Neuronal stem cell (in vitro differentiated cells): ENCODE measurements around the gene GIMAP5.

ENCODE experiments used
- DNase-seq: peaks from one replicate; pipeline ENCODE4 v3.0.0-alpha.2; 2013; ENCODE audit warnings: low spot score
- H2AFZ ChIP-seq: one replicate; pipeline ENCODE4 v1.6.1; 2013; ENCODE audit warnings: mild to moderate bottlenecking, low read length, inconsistent platforms
- H2AK5ac ChIP-seq: 2 replicates; pipeline ENCODE4 v1.6.1; 2013; ENCODE audit warnings: low read depth, mild to moderate bottlenecking, inconsistent platforms, low read length, moderate library complexity, mixed read lengths
- H2BK120ac ChIP-seq: 2 replicates; pipeline ENCODE4 v1.6.1; 2013; ENCODE audit warnings: low read depth, mild to moderate bottlenecking, inconsistent platforms, low read length, moderate library complexity, mixed read lengths
- H2BK12ac ChIP-seq: one replicate; pipeline ENCODE4 v1.6.1; 2013; ENCODE audit warnings: low read length, inconsistent platforms
- H2BK15ac ChIP-seq: 2 replicates; pipeline ENCODE4 v1.6.1; 2013; ENCODE audit warnings: mild to moderate bottlenecking, low read length, inconsistent platforms, mixed read lengths
- H2BK5ac ChIP-seq: one replicate; pipeline ENCODE4 v1.6.1; 2013; ENCODE audit warnings: inconsistent platforms, mild to moderate bottlenecking, low read length, moderate library complexity
- H3K14ac ChIP-seq: one replicate; pipeline ENCODE4 v1.6.1; 2013; ENCODE audit warnings: low read length, inconsistent platforms
- H3K18ac ChIP-seq: 2 replicates; pipeline ENCODE4 v1.6.1; 2013; ENCODE audit warnings: low read length, inconsistent platforms
- H3K23ac ChIP-seq: 2 replicates; pipeline ENCODE4 v1.6.1; 2013; ENCODE audit warnings: low read depth, mild to moderate bottlenecking, mixed read lengths, low read length, inconsistent platforms; ENCODE audit not compliant: poor library complexity
- H3K27ac ChIP-seq: replicated peaks from 3 replicates; pipeline ENCODE4 v1.5.1; 2013; ENCODE audit warnings: low read length, inconsistent platforms
- H3K27me3 ChIP-seq, 3 experiments: 2 replicates each; pipeline ENCODE4 v1.6.1; 2013; ENCODE audit warnings: low read length in 3 of 3, mild to moderate bottlenecking in 2 of 3, inconsistent platforms in 1 of 3, low read depth in 1 of 3, mixed read lengths in 1 of 3, moderate library complexity in 1 of 3; ENCODE audit not compliant: control insufficient read depth in 3 of 3, insufficient read depth in 3 of 3
- H3K36me3 ChIP-seq, 2 donors: replicated peaks in 1 of 2; 2 replicates each; pipeline ENCODE4 v1.6.1; 2013; ENCODE audit warnings: low read length in 2 of 2; ENCODE audit not compliant: control insufficient read depth in 2 of 2, insufficient read depth in 2 of 2
- H3K4ac ChIP-seq: 2 replicates; pipeline ENCODE4 v1.6.1; 2013; ENCODE audit warnings: inconsistent platforms, mild to moderate bottlenecking, low read length, moderate library complexity
- H3K4me1 ChIP-seq, 2 donors: 1 replicate in 1 of 2; 2 replicates in 1 of 2; pipeline ENCODE4 v1.6.1; 2013; ENCODE audit warnings: low read length in 2 of 2, low read depth in 1 of 2; ENCODE audit not compliant: control insufficient read depth in 2 of 2, insufficient read depth in 1 of 2
- H3K4me2 ChIP-seq: one replicate; pipeline ENCODE4 v1.6.1; 2013; ENCODE audit warnings: mild to moderate bottlenecking, low read length, inconsistent platforms; ENCODE audit not compliant: insufficient read depth, poor library complexity, severe bottlenecking
- H3K4me3 ChIP-seq, 2 donors: 2 replicates each; pipeline ENCODE4 v1.5.1; 2013; ENCODE audit warnings: low read length in 2 of 2, mild to moderate bottlenecking in 2 of 2, inconsistent platforms in 1 of 2, moderate library complexity in 1 of 2
- H3K79me1 ChIP-seq: one replicate; pipeline ENCODE4 v1.6.1; 2013; ENCODE audit warnings: low read depth, mild to moderate bottlenecking, inconsistent platforms, low read length, moderate library complexity
- H3K9ac ChIP-seq: one replicate; pipeline ENCODE4 v1.6.1; 2013; ENCODE audit warnings: mild to moderate bottlenecking, low read depth, low read length, inconsistent platforms; ENCODE audit not compliant: poor library complexity
- H3K9me3 ChIP-seq, 2 donors: replicated peaks in 1 of 2; 2 replicates each; pipeline versions ENCODE3 to v1.6.1; 2013; ENCODE audit warnings: low read length in 2 of 2, mild to moderate bottlenecking in 2 of 2, inconsistent platforms in 1 of 2, low read depth in 1 of 2, mixed read lengths in 1 of 2, moderate library complexity in 1 of 2; ENCODE audit not compliant: control insufficient read depth in 2 of 2, insufficient read depth in 1 of 2
- H4K8ac ChIP-seq: one replicate; pipeline ENCODE4 v1.6.1; 2013; ENCODE audit warnings: low read depth, mild to moderate bottlenecking, inconsistent platforms, low read length, moderate library complexity
- H4K91ac ChIP-seq: one replicate; pipeline ENCODE4 v1.6.1; 2013; ENCODE audit warnings: low read length, low read depth, mild to moderate bottlenecking, inconsistent platforms; ENCODE audit not compliant: poor library complexity
- WGBS, 2 donors: extraction: QIAGEN DNeasy Blood & Tissue Kit; methylation state at CpG; one replicate each; pipeline ENCODE4 v1.1.7; 2013; ENCODE audit warnings: missing lambda C conversion rate in 2 of 2, mixed read lengths in 1 of 2; ENCODE audit not compliant: insufficient read length in 2 of 2, insufficient replicate concordance in 1 of 2; ENCODE audit errors: extremely low coverage in 2 of 2; 5-methylcytosine and 5-hydroxymethylcytosine counted together

GIMAP5 gene

GRCh38 chr7:150754951-150755350, 17.7 kb downstream of the GIMAP5 start:
- no peak overlapping the region for H3K18ac ChIP-seq
- no peaks in the 10 kb centered on the region for H3K79me1 ChIP-seq
- H3K4me2 ChIP-seq, result no peak overlapping the region
- no peak overlapping the region for H4K8ac ChIP-seq
- H3K23ac ChIP-seq, result no peak overlapping the region
- no peaks in the 10 kb centered on the region for H3K9me3 ChIP-seq
- H3K4me1 ChIP-seq, result no peaks in the 10 kb centered on the region
- no peak overlapping the region for H2BK120ac ChIP-seq
- H2BK5ac ChIP-seq, result no peak overlapping the region
- H2BK15ac ChIP-seq, result no peak overlapping the region
- no peaks in the 10 kb centered on the region for H3K27me3 ChIP-seq
- H3K36me3 ChIP-seq, result no peaks in the 10 kb centered on the region
- H2AFZ ChIP-seq, result no peak overlapping the region
- no peak overlapping the region for H3K4me3 ChIP-seq
- no peak overlapping the region for H2BK12ac ChIP-seq
- H3K9ac ChIP-seq, result no peak overlapping the region
- DNase-seq, result no peak
- H3K14ac ChIP-seq, result no peak overlapping the region
- no peak overlapping the region for H3K4ac ChIP-seq
- no peak overlapping the region for H3K27ac ChIP-seq
- no peak overlapping the region for H4K91ac ChIP-seq
- H2AK5ac ChIP-seq, result no peak overlapping the region

DNA sequence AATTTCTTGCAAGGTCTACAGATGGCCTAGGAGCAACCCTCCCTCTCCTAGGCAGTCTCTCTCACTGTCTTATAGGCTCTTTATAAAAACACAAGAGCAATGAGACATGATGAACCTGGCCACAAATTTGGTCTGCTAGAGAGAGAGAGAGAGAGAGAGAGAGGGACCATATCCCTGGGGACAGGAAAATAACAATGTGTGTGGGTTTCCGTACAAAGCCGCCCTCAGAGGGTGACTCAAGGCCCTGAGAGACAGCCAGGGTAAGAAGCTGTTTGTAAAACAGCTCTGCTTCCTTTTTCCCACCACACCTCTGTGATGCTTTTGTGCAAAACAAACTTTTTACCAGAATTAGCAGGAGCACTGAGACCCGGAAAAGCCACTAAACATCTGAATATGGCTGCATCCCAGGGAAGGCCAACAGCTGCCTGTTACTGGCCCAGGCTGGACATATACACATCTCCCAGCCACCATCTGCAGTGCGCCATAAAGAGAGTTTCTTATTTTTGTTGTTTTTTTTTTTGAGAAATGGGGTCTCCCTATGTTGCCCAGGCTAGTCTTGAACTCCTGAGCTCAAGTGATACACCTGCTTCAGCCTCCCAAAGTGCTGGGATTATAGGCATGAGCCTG, 18.4 kb downstream of the GIMAP5 start:
- no peak overlapping the region for H3K4me3 ChIP-seq
- no peak overlapping the region for H2AFZ ChIP-seq
- no peaks in the 10 kb centered on the region for H3K36me3 ChIP-seq
- no peak overlapping the region for H2AK5ac ChIP-seq
- H2BK15ac ChIP-seq, result no peak overlapping the region
- no peaks in the 10 kb centered on the region for H3K9me3 ChIP-seq
- H3K4ac ChIP-seq, result no peak overlapping the region
- no peaks in the 10 kb centered on the region for H3K27me3 ChIP-seq
- H2BK12ac ChIP-seq, result no peak overlapping the region
- no peak overlapping the region for H2BK5ac ChIP-seq
- H3K4me1 ChIP-seq, result no peaks in the 10 kb centered on the region
- no peak overlapping the region for H3K9ac ChIP-seq
- H4K91ac ChIP-seq, result no peak overlapping the region
- no CpG with 5 or more reads among the region's 4 CpGs for WGBS, 2 donors
- no peak overlapping the region for H3K18ac ChIP-seq
- H3K14ac ChIP-seq, result no peak overlapping the region
- H4K8ac ChIP-seq, result no peak overlapping the region
- no peaks in the 10 kb centered on the region for H3K79me1 ChIP-seq
- H3K23ac ChIP-seq, result no peak overlapping the region
- DNase-seq, result no peak
- H3K27ac ChIP-seq, result no peak overlapping the region
- H3K4me2 ChIP-seq, result no peak overlapping the region
- no peak overlapping the region for H2BK120ac ChIP-seq

DNA sequence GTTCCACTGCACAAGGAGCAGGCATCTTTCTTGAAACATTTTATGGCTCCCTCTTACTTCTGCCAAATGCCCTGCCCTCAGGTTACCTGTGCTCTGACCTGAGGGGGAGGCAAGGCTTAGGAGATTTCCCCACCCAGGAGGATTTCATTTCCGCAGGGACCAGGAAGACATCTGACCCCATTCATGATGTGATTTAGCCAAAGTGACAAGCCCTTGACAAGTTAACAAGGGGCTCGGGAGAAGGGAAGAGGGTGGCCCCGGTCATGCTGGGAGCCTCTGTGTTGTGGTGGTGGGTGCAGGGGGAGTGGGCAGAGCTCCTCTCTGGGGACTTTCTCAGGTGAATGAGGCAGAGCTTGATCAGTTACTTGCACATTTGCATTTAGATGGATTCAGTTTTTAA, 18.9 kb downstream of the GIMAP5 start:
- H3K27ac ChIP-seq, result no peak overlapping the region
- H3K9ac ChIP-seq, result no peak overlapping the region
- no peak overlapping the region for H4K8ac ChIP-seq
- no peak overlapping the region for H3K4me3 ChIP-seq
- no peak overlapping the region for H3K4ac ChIP-seq
- no peak overlapping the region for H2BK12ac ChIP-seq
- no peak overlapping the region for H2BK120ac ChIP-seq
- H3K18ac ChIP-seq, result no peak overlapping the region
- no peak overlapping the region for H2BK5ac ChIP-seq
- no peak overlapping the region for H2AFZ ChIP-seq
- no peak overlapping the region for H3K23ac ChIP-seq
- H3K79me1 ChIP-seq, result no peaks in the 10 kb centered on the region
- H3K4me2 ChIP-seq, result no peak overlapping the region
- H4K91ac ChIP-seq, result no peak overlapping the region
- WGBS, 2 donors, result no CpG with 5 or more reads among the region's 3 CpGs
- DNase-seq, result no peak
- no peak overlapping the region for H2BK15ac ChIP-seq
- H2AK5ac ChIP-seq, result no peak overlapping the region
- no peaks in the 10 kb centered on the region for H3K27me3 ChIP-seq
- H3K9me3 ChIP-seq, result no peaks in the 10 kb centered on the region
- no peaks in the 10 kb centered on the region for H3K4me1 ChIP-seq
- no peak overlapping the region for H3K14ac ChIP-seq
- H3K36me3 ChIP-seq, result no peaks in the 10 kb centered on the region

DNA sequence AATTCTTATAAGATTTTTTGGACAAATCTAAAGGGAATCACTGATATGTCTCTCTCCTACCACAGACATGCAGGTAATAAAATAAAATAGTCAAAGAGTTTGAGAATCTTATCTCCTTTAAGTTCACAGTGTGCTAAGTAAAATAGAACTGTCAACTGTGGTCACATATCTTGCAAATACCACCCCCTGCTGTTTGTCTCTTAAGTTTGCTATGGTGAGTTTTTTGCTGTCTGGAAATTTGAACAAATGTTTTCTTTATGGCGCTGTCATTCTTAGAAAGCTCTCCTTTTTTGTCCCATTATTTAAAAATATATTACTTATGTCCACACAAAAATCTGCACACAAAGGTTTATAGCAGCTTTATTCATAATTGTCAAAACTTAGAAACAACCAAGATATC, 19.6 kb downstream of the GIMAP5 start:
- H3K36me3 ChIP-seq, result no peaks in the 10 kb centered on the region
- no peaks in the 10 kb centered on the region for H3K79me1 ChIP-seq
- no peak overlapping the region for H3K23ac ChIP-seq
- H2BK120ac ChIP-seq, result no peak overlapping the region
- no peak overlapping the region for H3K9ac ChIP-seq
- no peak overlapping the region for H3K27ac ChIP-seq
- no peak overlapping the region for H3K18ac ChIP-seq
- no peaks in the 10 kb centered on the region for H3K4me1 ChIP-seq
- no peak overlapping the region for H4K8ac ChIP-seq
- H3K9me3 ChIP-seq, result no peaks in the 10 kb centered on the region
- H2AFZ ChIP-seq, result no peak overlapping the region
- no peak overlapping the region for H3K4me2 ChIP-seq
- H2AK5ac ChIP-seq, result no peak overlapping the region
- H3K4me3 ChIP-seq, result no peak overlapping the region
- H3K14ac ChIP-seq, result no peak overlapping the region
- H3K4ac ChIP-seq, result no peak overlapping the region
- no peak for DNase-seq
- H2BK12ac ChIP-seq, result no peak overlapping the region
- no CpG with 5 or more reads among the region's 1 CpG for WGBS, 2 donors
- H2BK15ac ChIP-seq, result no peak overlapping the region
- H4K91ac ChIP-seq, result no peak overlapping the region
- H2BK5ac ChIP-seq, result no peak overlapping the region
- H3K27me3 ChIP-seq, result no peaks in the 10 kb centered on the region
